Trophoblast cell (in vitro differentiated cells and primary cell): ENCODE measurements around the gene ODF4.
"Not testable (repeated sequence)": the region's sequence is repeated elsewhere in the genome, so short reads cannot be mapped to it uniquely, and the experiment has no call there.

Experiments used
- DNase-seq, 2 donors: peaks; one replicate each; pipeline ENCODE4 v3.0.0-alpha.2; 2016
- H2AFZ ChIP-seq: 2 replicates; pipeline ENCODE4 v1.6.1; 2013; ENCODE audit warnings: low read length, moderate library complexity, mild to moderate bottlenecking; ENCODE audit not compliant: insufficient read depth, poor library complexity
- H2AK5ac ChIP-seq: 2 replicates; pipeline ENCODE4 v1.6.1; 2013; ENCODE audit warnings: mild to moderate bottlenecking, low read length
- H2BK120ac ChIP-seq: 2 replicates; pipeline ENCODE4 v1.6.1; 2013; ENCODE audit warnings: low read length, mild to moderate bottlenecking, moderate library complexity; ENCODE audit not compliant: insufficient read depth, poor library complexity
- H2BK12ac ChIP-seq: 2 replicates; pipeline ENCODE4 v1.6.1; 2013; ENCODE audit warnings: mild to moderate bottlenecking, low read length, moderate library complexity
- H2BK5ac ChIP-seq: 2 replicates; pipeline ENCODE4 v1.6.1; 2013; ENCODE audit warnings: low read length, low read depth, moderate library complexity, mild to moderate bottlenecking; ENCODE audit not compliant: poor library complexity
- H3K14ac ChIP-seq: 2 replicates; pipeline ENCODE4 v1.6.1; 2013; ENCODE audit warnings: mild to moderate bottlenecking, low read length
- H3K18ac ChIP-seq: 2 replicates; pipeline ENCODE4 v1.6.1; 2013; ENCODE audit warnings: mild to moderate bottlenecking, low read length
- H3K23ac ChIP-seq: 2 replicates; pipeline ENCODE4 v1.6.1; 2013; ENCODE audit warnings: low read length
- H3K27ac ChIP-seq: 2 replicates; pipeline ENCODE4 v1.5.1; 2013; ENCODE audit warnings: low read depth, mild to moderate bottlenecking, inconsistent platforms, low read length, moderate library complexity
- H3K27me3 ChIP-seq: 2 replicates; pipeline ENCODE4 v1.6.1; 2013; ENCODE audit warnings: inconsistent platforms, mild to moderate bottlenecking, low read length, moderate library complexity; ENCODE audit not compliant: insufficient read depth
- H3K36me3 ChIP-seq, 2 experiments: 1 replicate in 1 of 2; 2 replicates in 1 of 2; pipeline ENCODE4 v1.6.1; 2013; ENCODE audit warnings: low read length in 2 of 2, mild to moderate bottlenecking in 2 of 2, moderate library complexity in 1 of 2; ENCODE audit not compliant: insufficient read depth in 2 of 2, control insufficient read depth in 1 of 2
- H3K4ac ChIP-seq: 2 replicates; pipeline ENCODE4 v1.6.1; 2013; ENCODE audit warnings: low read depth, mild to moderate bottlenecking, low read length, moderate library complexity
- H3K4me1 ChIP-seq, 2 experiments: 1 replicate in 1 of 2; 2 replicates in 1 of 2; pipeline ENCODE4 v1.6.1; 2013; ENCODE audit warnings: low read length in 2 of 2, mild to moderate bottlenecking in 2 of 2, moderate library complexity in 1 of 2; ENCODE audit not compliant: insufficient read depth in 2 of 2, control insufficient read depth in 1 of 2
- H3K4me2 ChIP-seq: 2 replicates; pipeline ENCODE4 v1.6.1; 2013; ENCODE audit warnings: inconsistent platforms, mild to moderate bottlenecking, low read length, moderate library complexity
- H3K4me3 ChIP-seq: 2 replicates; pipeline ENCODE4 v1.5.1; 2013; ENCODE audit warnings: mild to moderate bottlenecking, low read depth, low read length, inconsistent platforms
- H3K79me1 ChIP-seq: one replicate; pipeline ENCODE4 v1.6.1; 2013; ENCODE audit warnings: low read length
- H3K79me2 ChIP-seq: 2 replicates; pipeline ENCODE4 v1.6.1; 2013; ENCODE audit warnings: low read length, mild to moderate bottlenecking; ENCODE audit not compliant: control insufficient read depth, insufficient read depth, poor library complexity
- H3K9ac ChIP-seq: 2 replicates; pipeline ENCODE4 v1.6.1; 2013; ENCODE audit warnings: mild to moderate bottlenecking, low read length
- H3K9me3 ChIP-seq: 2 replicates; pipeline ENCODE4 v1.6.1; 2013; ENCODE audit warnings: low read depth, mild to moderate bottlenecking, control low read depth, inconsistent platforms, low read length; ENCODE audit not compliant: insufficient read depth
- H4K12ac ChIP-seq: 2 replicates; pipeline ENCODE4 v1.6.1; 2013; ENCODE audit warnings: low read depth, mild to moderate bottlenecking, low read length, moderate library complexity
- H4K8ac ChIP-seq: 2 replicates; pipeline ENCODE4 v1.6.1; 2013; ENCODE audit warnings: low read depth, mild to moderate bottlenecking, low read length, moderate library complexity
- H4K91ac ChIP-seq: one replicate; pipeline ENCODE4 v1.6.1; 2013; ENCODE audit warnings: low read depth, mild to moderate bottlenecking, low read length, moderate library complexity
- WGBS: extraction: QIAGEN DNeasy Blood & Tissue Kit; methylation state at CpG from one replicate; pipeline ENCODE4 v1.1.7; 2013; ENCODE audit warnings: missing lambda C conversion rate; ENCODE audit not compliant: insufficient read length, insufficient coverage; ENCODE audit errors: extremely low coverage; 5-methylcytosine and 5-hydroxymethylcytosine counted together

The ODF4 gene

DNA sequence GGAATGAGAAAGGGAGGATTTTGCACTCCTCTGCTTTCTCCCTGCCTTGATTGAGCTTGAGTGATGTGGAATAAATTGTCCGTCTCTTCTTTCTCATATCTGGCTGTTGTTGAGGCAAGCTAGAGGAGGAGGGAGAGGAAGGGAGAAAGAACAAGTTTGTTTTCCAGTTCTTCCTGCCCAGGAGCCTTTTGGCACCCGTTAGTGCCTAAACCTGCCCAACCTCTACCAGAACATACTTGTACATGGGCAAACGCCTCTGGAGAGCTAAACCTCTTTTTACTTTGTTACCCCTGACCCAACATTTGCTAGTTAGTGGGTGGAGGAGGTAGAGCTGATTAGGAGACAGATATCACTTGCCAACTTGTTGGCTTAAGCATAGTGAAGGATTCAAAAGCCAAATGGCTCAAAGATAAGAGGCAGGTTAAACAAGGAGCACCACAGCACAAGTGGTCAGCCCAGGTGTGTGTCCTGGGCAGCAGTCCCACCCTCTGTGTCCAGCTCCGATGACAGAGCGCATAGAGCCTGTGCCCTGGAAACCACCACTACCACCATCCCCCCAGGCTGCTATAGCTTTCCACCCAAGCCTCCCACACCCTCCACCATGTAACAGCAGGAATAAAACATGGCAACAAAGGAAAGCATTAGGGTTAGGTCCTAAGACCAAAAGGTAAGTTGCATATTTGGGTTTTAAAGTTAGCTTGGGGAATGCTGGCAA is 6.5 kb downstream of the ODF4 start:
- Histone ChIP-seq H4K12ac (no peak overlapping the region), H3K23ac (no peak overlapping the region), H3K36me3 (no peaks in the 10 kb centered on the region), H3K9me3 (no peaks in the 10 kb centered on the region), H4K91ac (no peak overlapping the region), H3K27me3 (no peaks in the 10 kb centered on the region), H3K14ac (no peak overlapping the region), H3K4me3 (no peak overlapping the region), H3K18ac (no peak overlapping the region), H4K8ac (no peak overlapping the region), H2BK5ac (no peak overlapping the region), H3K9ac (no peak overlapping the region), H3K79me1 (no peaks in the 10 kb centered on the region), H2BK120ac (no peak overlapping the region), H2AFZ (no peak overlapping the region), H3K4me2 (no peak overlapping the region), H2BK12ac (no peak overlapping the region), H3K27ac (no peak overlapping the region), H2AK5ac (no peak overlapping the region), H3K4ac (no peak overlapping the region), H3K4me1 (peaks cover 2 to 3% of the 10 kb centered on the region in 2 experiments), H3K79me2 (no peaks in the 10 kb centered on the region)
- no CpG with 5 or more reads among the region's 5 CpGs for WGBS
- DNase-seq: no peak

DNA sequence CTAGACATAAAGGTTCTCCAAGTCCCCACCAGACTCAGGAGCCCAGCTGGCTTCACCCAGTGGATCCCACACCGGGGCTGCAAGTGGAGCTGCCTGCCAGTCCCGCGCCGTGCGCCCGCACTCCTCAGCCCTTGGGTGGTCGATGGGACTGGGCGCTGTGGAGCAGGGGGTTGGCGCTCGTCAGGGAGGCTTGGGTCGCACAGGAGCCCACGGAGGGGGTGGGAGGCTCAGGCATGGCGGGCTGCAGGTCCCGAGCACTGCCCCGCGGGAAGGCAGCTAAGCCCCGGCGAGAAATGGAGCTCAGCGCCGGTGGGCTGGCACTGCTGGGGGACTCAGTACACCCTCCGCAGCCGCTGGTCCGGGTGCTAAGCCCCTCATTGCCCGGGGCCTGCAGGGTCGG is 7.4 kb downstream of the ODF4 start:
- H3K36me3 ChIP-seq, H3K4me3 ChIP-seq, H3K9me3 ChIP-seq, H3K9ac ChIP-seq, H3K27me3 ChIP-seq, H3K4ac ChIP-seq, H2AFZ ChIP-seq, H4K8ac ChIP-seq, H3K4me2 ChIP-seq, H4K12ac ChIP-seq, H3K18ac ChIP-seq, H3K27ac ChIP-seq, H3K14ac ChIP-seq, H3K23ac ChIP-seq, H4K91ac ChIP-seq, H2BK5ac ChIP-seq, DNase-seq, H3K4me1 ChIP-seq, H2BK120ac ChIP-seq, H2BK12ac ChIP-seq, H2AK5ac ChIP-seq, H3K79me2 ChIP-seq, H3K79me1 ChIP-seq: not testable (repeated sequence)
- no CpG with 5 or more reads among the region's 25 CpGs for WGBS

DNA sequence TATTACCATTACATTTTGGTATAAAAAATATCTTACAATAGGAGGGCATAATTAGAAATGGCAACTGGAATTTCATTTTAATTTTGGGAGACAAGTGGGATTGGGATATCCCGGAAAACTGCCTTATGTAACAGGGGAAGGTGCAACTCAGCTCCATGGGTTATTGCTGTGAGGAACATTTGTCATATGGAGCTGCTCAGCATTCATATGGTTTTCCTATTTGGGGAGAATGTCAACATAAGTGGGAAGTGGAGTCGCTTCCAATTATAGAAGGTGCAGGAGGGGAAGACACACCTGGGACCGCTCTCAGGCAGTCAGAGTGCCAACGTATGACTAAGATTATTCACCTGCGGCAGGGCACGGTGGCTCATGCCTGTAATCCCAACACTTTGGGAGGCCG is 10.7 kb downstream of the ODF4 start:
- no peaks in the 10 kb centered on the region for H3K36me3 ChIP-seq
- no peak overlapping the region for H3K23ac ChIP-seq
- H3K27me3 ChIP-seq: no peaks in the 10 kb centered on the region
- no peaks in the 10 kb centered on the region for H3K9me3 ChIP-seq
- H2BK120ac ChIP-seq: no peak overlapping the region
- no peak overlapping the region for H2AK5ac ChIP-seq
- H2AFZ ChIP-seq: no peak overlapping the region
- no peak overlapping the region for H2BK5ac ChIP-seq
- no peaks in the 10 kb centered on the region for H3K79me2 ChIP-seq
- no peak overlapping the region for H3K4me3 ChIP-seq
- H3K4me2 ChIP-seq: no peak overlapping the region
- no peak overlapping the region for H3K18ac ChIP-seq
- no peak overlapping the region for H3K4ac ChIP-seq
- H3K9ac ChIP-seq: no peak overlapping the region
- no peaks in the 10 kb centered on the region for H3K79me1 ChIP-seq
- no peak overlapping the region for H3K14ac ChIP-seq
- no peaks in the 10 kb centered on the region for H3K4me1 ChIP-seq
- H4K91ac ChIP-seq: no peak overlapping the region
- no peak overlapping the region for H2BK12ac ChIP-seq
- H4K8ac ChIP-seq: no peak overlapping the region
- no peak for DNase-seq
- no CpG with 5 or more reads among the region's 7 CpGs for WGBS
- H3K27ac ChIP-seq: no peak overlapping the region
- no peak overlapping the region for H4K12ac ChIP-seq

DNA sequence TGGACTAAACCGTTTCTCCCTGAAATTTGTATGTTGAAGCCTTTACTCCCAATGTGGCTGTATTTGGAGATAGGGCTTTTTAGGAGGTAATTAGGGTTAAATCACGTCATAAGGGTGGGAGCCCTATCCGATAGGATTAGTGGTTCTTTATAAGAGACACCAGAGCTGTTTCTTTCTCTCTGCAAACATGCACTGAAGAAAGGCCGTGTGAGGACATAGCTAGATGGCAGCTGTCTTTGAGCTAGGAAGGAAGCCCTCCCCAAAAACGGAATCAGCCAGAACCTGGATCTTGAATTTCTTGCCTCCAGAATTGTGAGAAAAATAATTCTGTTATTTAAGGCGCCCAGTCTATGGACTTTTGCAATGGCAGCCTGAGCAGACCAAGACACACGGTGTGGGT is 14.1 kb downstream of the ODF4 start:
- no peak overlapping the region for H3K4me3 ChIP-seq
- H2BK5ac ChIP-seq: no peak overlapping the region
- no peak overlapping the region for H4K91ac ChIP-seq
- H4K8ac ChIP-seq: no peak overlapping the region
- H2AFZ ChIP-seq: no peak overlapping the region
- no peaks in the 10 kb centered on the region for H3K27me3 ChIP-seq
- no peak overlapping the region for H4K12ac ChIP-seq
- no peak overlapping the region for H3K23ac ChIP-seq
- H3K4ac ChIP-seq: no peak overlapping the region
- no peak overlapping the region for H2AK5ac ChIP-seq
- no peak for DNase-seq
- H3K36me3 ChIP-seq: no peaks in the 10 kb centered on the region
- H3K79me2 ChIP-seq: no peaks in the 10 kb centered on the region
- no peak overlapping the region for H2BK120ac ChIP-seq
- H3K4me2 ChIP-seq: no peak overlapping the region
- H3K9ac ChIP-seq: no peak overlapping the region
- WGBS: no CpG with 5 or more reads among the region's 7 CpGs
- H3K18ac ChIP-seq: no peak overlapping the region
- no peaks in the 10 kb centered on the region for H3K9me3 ChIP-seq
- no peak overlapping the region for H3K14ac ChIP-seq
- no peak overlapping the region for H2BK12ac ChIP-seq
- no peak overlapping the region for H3K27ac ChIP-seq
- H3K4me1 ChIP-seq: no peaks in the 10 kb centered on the region
- no peaks in the 10 kb centered on the region for H3K79me1 ChIP-seq
